GM23248 (cell line): ENCODE measurements around the gene SCG5. TPM values are rescaled to one million over a fixed set of nuclear protein-coding genes. Genes with fewer than 3 reads are reported as not detected.

ENCODE experiments used
- DNase-seq: peaks from one replicate; pipeline ENCODE4 v3.0.0-alpha.2; 2015
- H2AFZ ChIP-seq: fragments of 200-600 bp; sonication (generic); 2 replicates; pipeline ENCODE4 v1.6.1; 2016; ENCODE audit warnings: antibody characterized with exemption
- H3F3A ChIP-seq: fragments of 200-600 bp; sonication (generic); 2 replicates; pipeline ENCODE4 v1.6.1; 2016; ENCODE audit warnings: mild to moderate bottlenecking, antibody characterized with exemption, mixed run types; ENCODE audit not compliant: insufficient read depth
- H3K27ac ChIP-seq: fragments of 200-600 bp; sonication (generic); 2 replicates; pipeline ENCODE4 v1.5.1; 2016; ENCODE audit warnings: mild to moderate bottlenecking
- H3K27me3 ChIP-seq: fragments of 200-600 bp; sonication (generic); replicated peaks from 2 replicates; pipeline ENCODE4 v1.6.1; 2016; ENCODE audit warnings: mild to moderate bottlenecking; ENCODE audit not compliant: insufficient read depth
- H3K36me3 ChIP-seq: fragments of 200-600 bp; sonication (generic); 2 replicates; pipeline ENCODE4 v1.6.1; 2016; ENCODE audit warnings: low read depth, mild to moderate bottlenecking
- H3K4me1 ChIP-seq: fragments of 200-600 bp; sonication (generic); 2 replicates; pipeline ENCODE4 v1.6.1; 2016; ENCODE audit warnings: mild to moderate bottlenecking; ENCODE audit not compliant: insufficient read depth
- H3K4me2 ChIP-seq: fragments of 200-600 bp; sonication (generic); one replicate; pipeline ENCODE4 v1.6.1; 2016; ENCODE audit warnings: mild to moderate bottlenecking; ENCODE audit not compliant: unreplicated experiment
- H3K4me3 ChIP-seq: fragments of 200-600 bp; sonication (generic); 2 replicates; pipeline ENCODE4 v1.5.1; 2016; ENCODE audit warnings: mild to moderate bottlenecking
- H3K79me2 ChIP-seq: fragments of 200-600 bp; sonication (generic); 2 replicates; pipeline ENCODE4 v1.6.1; 2016; ENCODE audit warnings: mild to moderate bottlenecking; ENCODE audit not compliant: insufficient read depth
- H3K9ac ChIP-seq: fragments of 200-600 bp; sonication (generic); 2 replicates; pipeline ENCODE4 v1.6.1; 2016; ENCODE audit warnings: mild to moderate bottlenecking
- H3K9me2 ChIP-seq: fragments of 200-600 bp; sonication (generic); 2 replicates; pipeline ENCODE4 v1.6.1; 2016; ENCODE audit warnings: mixed run types, mild to moderate bottlenecking, moderate library complexity; ENCODE audit not compliant: insufficient read depth
- H3K9me3 ChIP-seq: fragments of 200-600 bp; sonication (generic); one replicate; pipeline ENCODE4 v1.6.1; 2017; ENCODE audit warnings: low read depth
- H4K20me1 ChIP-seq: fragments of 200-600 bp; sonication (generic); 2 replicates; pipeline ENCODE4 v1.6.0; 2016; ENCODE audit not compliant: insufficient read depth
- EZH2 ChIP-seq: fragments of 200-600 bp; sonication (generic); IDR thresholded peaks from 2 replicates; pipeline ENCODE4 v1.6.1; 2018; ENCODE audit warnings: antibody characterized with exemption, mild to moderate bottlenecking; ENCODE audit not compliant: insufficient read depth, poor library complexity, severe bottlenecking
- EZH2phosphoT487 ChIP-seq: fragments of 200-600 bp; sonication (generic); IDR thresholded peaks from 2 replicates; pipeline ENCODE4 v1.6.1; 2018; ENCODE audit warnings: antibody characterized with exemption, moderate library complexity, mild to moderate bottlenecking, low read depth; ENCODE audit not compliant: insufficient read depth
- WGBS, 2 experiments: methylation state at CpG; one replicate each; pipeline ENCODE4 v1.1.6; 2015 to 2017; ENCODE audit warnings: low lambda C conversion rate in 2 of 2, low coverage in 1 of 2; ENCODE audit errors: missing lambda C conversion rate in 2 of 2; 5-methylcytosine and 5-hydroxymethylcytosine counted together
- in situ Hi-C: fragments of 300-500 bp; cut with MboI; formaldehyde crosslinking; loops from 2 replicates; pipeline ENCODE4 v1.15.0; 2020
- polyA plus RNA-seq: library from polyadenylated mRNA; unstranded; fragments of >200 nt; fragmentation: Nextera tagmentation; extraction: Ambion mirVana; gene quantifications from 2 replicates; pipeline ENCODE4 v1.2.1, GENCODE V29; 2016
- total RNA-seq: library from RNA; depleted of rRNA; stranded (reverse); fragments of >200 nt; shearing (Covaris generic); gene quantifications from 2 replicates; pipeline ENCODE4 v1.2.3, GENCODE V29; 2014

SCG5 gene
- total and polyA plus RNA-seq, 2 experiments from 2014 or later = 16.2 to 19.5 TPM

DNA sequence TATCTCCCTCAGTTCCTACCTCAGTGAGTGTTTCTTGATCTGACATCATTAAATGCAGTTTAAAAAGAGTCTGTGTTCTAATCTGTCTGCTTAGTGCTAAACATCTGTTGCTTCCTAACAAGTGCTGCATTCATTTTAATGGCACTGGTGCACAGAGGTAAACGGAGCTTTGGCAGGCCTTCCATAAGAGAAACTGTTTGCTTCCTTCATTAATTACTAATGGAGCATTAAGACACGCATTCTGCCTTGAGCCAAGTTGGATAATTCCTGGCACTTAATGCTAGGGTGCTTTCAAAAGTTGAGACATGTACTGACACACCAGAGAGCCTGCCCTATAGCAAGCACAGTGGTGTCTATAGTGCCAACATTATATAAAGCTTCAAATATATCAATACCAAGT lies 34.7 kb downstream of the SCG5 start:
- no peaks in the 10 kb centered on the region for H3K36me3 ChIP-seq

DNA sequence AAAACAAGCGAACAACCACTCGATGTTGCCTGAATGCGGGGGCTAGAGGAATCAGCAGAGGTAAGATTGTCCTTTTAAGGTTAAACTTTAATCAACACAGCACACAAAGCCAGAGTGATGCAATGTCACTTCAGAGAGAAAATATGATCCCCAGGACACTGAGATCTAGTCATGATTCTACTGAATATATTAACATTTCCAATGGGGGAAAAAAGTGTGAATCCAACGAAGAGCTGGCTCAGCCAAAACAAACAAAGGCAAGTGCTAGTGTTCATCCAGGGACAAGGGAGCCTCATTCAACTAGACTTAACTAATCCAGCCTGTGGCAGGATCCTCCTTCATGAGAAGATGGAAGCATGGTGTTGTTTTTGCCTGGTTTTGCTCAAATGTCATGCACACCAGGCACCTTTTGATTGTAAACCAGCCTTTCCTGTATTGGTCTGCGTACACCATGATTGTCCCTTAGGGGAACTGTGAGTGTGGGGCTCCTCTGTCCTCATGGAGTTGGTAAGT lies 35.8 kb downstream of the SCG5 start:
- Histone ChIP-seq H3K4me2 (no peak overlapping the region), H3F3A (peaks cover 26% of the 10 kb centered on the region), H3K9me2 (no peaks in the 10 kb centered on the region), H3K79me2 (no peaks in the 10 kb centered on the region), H3K36me3 (no peaks in the 10 kb centered on the region), H3K4me1 (peaks cover 19% of the 10 kb centered on the region), H3K4me3 (no peak overlapping the region), H3K9ac (no peak overlapping the region), H3K27me3 (no peaks in the 10 kb centered on the region), H2AFZ (peak overlapping the region; percentile 48), H4K20me1 (no peaks in the 10 kb centered on the region), H3K27ac (no peak overlapping the region), H3K9me3 (no peaks in the 10 kb centered on the region)
- TF ChIP-seq EZH2 (no peak), EZH2phosphoT487 (no peak)
- peak; percentile 18 for DNase-seq
- in situ Hi-C loops = no loop called here
- 78% methylated on average over 5 of the region's 5 CpGs for WGBS, 2 experiments

More for the DNA sequence above, 34.7 kb downstream of the SCG5 start:
- H3K27me3 ChIP-seq = no peaks in the 10 kb centered on the region
- H3K4me3 ChIP-seq = no peak overlapping the region
- DNase-seq = no peak
- no peaks in the 10 kb centered on the region for H3K9me3 ChIP-seq
- H4K20me1 ChIP-seq = no peaks in the 10 kb centered on the region
- H3K9ac ChIP-seq = no peak overlapping the region
- in situ Hi-C loops = no loop called here
- TF ChIP-seq EZH2phosphoT487 (no peak), EZH2 (no peak)
- WGBS, 2 experiments = 83 to 91% methylated on average over 2 of the region's 2 CpGs
- H3K9me2 ChIP-seq = no peaks in the 10 kb centered on the region
- H3K4me2 ChIP-seq = no peak overlapping the region
- H2AFZ ChIP-seq = no peak overlapping the region
- peaks cover 18% of the 10 kb centered on the region for H3K4me1 ChIP-seq
- no peaks in the 10 kb centered on the region for H3K79me2 ChIP-seq
- no peak overlapping the region for H3K27ac ChIP-seq
- H3F3A ChIP-seq = peaks cover 21% of the 10 kb centered on the region

DNA sequence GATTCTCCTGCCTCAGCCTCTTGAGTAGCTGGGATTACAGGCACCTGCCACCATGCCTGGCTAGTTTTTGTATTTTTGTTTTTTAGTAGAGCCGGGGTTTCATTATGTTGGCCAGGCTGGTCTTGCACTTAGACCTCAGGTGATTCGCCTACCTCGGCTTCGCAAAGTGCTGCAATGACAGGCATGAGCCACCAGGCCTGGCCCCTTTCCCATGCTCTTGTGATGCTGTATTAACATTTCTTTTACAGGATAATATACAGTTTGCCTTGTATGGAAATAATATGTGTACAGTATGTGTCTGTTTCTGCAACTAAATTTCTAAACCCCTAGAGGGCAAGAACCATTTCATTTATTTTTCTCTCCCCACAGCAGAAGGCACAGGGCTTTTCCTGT lies 37.8 kb downstream of the SCG5 start:
- Histone ChIP-seq H3K9ac (no peak overlapping the region), H3K27ac (no peak overlapping the region), H4K20me1 (no peaks in the 10 kb centered on the region), H2AFZ (no peak overlapping the region), H3K4me2 (no peak overlapping the region), H3K4me3 (no peak overlapping the region), H3K9me3 (no peaks in the 10 kb centered on the region), H3K9me2 (no peaks in the 10 kb centered on the region), H3K36me3 (no peaks in the 10 kb centered on the region), H3K4me1 (peaks cover 35% of the 10 kb centered on the region), H3F3A (peaks cover 38% of the 10 kb centered on the region), H3K79me2 (no peaks in the 10 kb centered on the region; the same call in 1 of the 2 replicates), H3K27me3 (no peaks in the 10 kb centered on the region)
- DNase-seq = peak; percentile 25
- in situ Hi-C loops = no loop called here
- WGBS, 2 experiments = 61 to 62% methylated on average over 4 of the region's 4 CpGs
- TF ChIP-seq EZH2 (no peak), EZH2phosphoT487 (no peak)

DNA sequence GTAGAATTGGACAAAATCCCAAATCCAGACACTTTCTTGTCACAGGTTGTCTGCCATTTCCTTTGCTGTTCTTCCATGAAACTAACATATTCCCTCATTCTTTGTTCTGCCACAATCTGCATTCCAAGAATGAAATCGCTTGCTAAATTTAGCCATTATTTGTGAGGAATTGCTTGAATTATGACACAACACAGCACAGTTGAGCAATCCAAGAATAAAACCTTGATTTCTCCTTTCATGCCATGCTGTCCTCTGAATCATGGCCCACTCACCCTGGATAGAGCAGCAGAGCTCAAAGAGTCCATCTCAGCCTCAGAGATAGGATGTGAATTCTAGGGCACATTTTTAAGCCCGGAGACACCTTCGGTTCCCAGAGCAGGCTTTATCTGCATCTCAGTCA lies 41.1 kb downstream of the SCG5 start:
- TF ChIP-seq EZH2phosphoT487 = no peak
- TF ChIP-seq EZH2 = no peak
- peak overlapping the region; percentile 81 for H3K9ac ChIP-seq
- H3K4me3 ChIP-seq = peak overlapping the region; percentile 26
- H3K27me3 ChIP-seq = no peaks in the 10 kb centered on the region
- peak overlapping the region; percentile 97 for H3K27ac ChIP-seq
- H3K4me2 ChIP-seq = peak overlapping the region; percentile 73
- no peaks in the 10 kb centered on the region for H3K36me3 ChIP-seq
- H3F3A ChIP-seq = peaks cover 57% of the 10 kb centered on the region
- 0 to 2% methylated on average over 3 of the region's 3 CpGs for WGBS, 2 experiments
- no peaks in the 10 kb centered on the region for H3K9me2 ChIP-seq
- no peaks in the 10 kb centered on the region for H3K9me3 ChIP-seq
- peaks cover 17% of the 10 kb centered on the region for H3K79me2 ChIP-seq
- no peaks in the 10 kb centered on the region for H4K20me1 ChIP-seq
- in situ Hi-C loops = no loop called here
- peaks cover 61% of the 10 kb centered on the region for H3K4me1 ChIP-seq
- peak; percentile 97 for DNase-seq
- H2AFZ ChIP-seq = 0 out of 2 replicates have a peak overlapping the region, but pooled peaks have one; percentile 2
